Measurements from ENCODE around the gene ADAM20.

DNA sequence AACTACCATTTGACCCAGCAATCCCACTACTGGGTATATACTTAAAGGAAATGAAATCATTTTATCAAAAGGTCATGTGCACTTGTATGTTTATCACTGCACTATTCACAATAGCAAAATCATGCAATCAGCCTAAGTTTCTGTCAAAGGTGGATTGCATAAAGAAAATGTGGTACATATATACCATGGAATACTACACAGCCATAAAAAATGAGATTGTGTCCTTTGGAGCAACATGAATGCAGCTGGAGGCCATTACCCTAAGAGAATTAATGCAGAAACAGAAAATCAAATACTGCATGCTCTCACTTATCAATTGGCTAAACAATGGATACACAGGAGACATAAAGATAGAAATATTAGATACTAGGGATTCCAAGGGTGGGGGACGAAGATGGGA, 38.2 kb upstream of the ADAM20 start:
- TF ChIP-seq, protein P1, sequence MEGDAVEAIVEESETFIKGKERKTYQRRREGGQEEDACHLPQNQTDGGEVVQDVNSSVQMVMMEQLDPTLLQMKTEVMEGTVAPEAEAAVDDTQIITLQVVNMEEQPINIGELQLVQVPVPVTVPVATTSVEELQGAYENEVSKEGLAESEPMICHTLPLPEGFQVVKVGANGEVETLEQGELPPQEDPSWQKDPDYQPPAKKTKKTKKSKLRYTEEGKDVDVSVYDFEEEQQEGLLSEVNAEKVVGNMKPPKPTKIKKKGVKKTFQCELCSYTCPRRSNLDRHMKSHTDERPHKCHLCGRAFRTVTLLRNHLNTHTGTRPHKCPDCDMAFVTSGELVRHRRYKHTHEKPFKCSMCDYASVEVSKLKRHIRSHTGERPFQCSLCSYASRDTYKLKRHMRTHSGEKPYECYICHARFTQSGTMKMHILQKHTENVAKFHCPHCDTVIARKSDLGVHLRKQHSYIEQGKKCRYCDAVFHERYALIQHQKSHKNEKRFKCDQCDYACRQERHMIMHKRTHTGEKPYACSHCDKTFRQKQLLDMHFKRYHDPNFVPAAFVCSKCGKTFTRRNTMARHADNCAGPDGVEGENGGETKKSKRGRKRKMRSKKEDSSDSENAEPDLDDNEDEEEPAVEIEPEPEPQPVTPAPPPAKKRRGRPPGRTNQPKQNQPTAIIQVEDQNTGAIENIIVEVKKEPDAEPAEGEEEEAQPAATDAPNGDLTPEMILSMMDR (IDR thresholded peaks at IDR 0.05): no peak
- no peak for TF ChIP-seq POLR2A (IDR thresholded peaks at IDR 0.05)
